CD4-positive, alpha-beta T cell treated with Interferon alpha-2 for 1 hour (primary cell): ENCODE results near the gene SUGCT.
"Not testable (repeated sequence)": the region's sequence is repeated elsewhere in the genome, so short reads cannot be mapped to it uniquely, and the experiment has no call there.

Experiments
- DNase-seq, 2 donors: peaks; one replicate each; pipeline ENCODE4 v3.0.0-alpha.2; 2020 to 2022

SUGCT gene

DNA sequence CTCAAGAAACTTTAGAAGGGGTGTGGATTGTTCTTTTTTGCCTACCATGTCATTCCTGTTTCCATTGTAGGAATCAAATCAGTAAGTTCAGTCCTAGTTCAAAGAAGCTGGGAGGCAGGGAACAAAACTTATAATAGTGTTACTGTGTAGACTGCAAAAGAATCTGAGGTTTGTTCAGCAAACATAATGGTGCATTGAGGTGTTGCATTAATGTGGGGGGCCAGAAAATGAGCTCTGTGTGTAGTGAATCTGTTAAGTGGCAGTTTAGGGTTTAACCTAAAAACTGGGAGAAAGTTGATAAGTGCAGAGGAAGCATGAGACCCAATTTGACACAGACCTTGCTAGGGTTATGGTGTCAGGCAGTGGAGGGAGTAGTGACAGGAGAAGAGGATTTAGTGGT is 197.7 kb downstream of the SUGCT start:
- DNase-seq = no peak

DNA sequence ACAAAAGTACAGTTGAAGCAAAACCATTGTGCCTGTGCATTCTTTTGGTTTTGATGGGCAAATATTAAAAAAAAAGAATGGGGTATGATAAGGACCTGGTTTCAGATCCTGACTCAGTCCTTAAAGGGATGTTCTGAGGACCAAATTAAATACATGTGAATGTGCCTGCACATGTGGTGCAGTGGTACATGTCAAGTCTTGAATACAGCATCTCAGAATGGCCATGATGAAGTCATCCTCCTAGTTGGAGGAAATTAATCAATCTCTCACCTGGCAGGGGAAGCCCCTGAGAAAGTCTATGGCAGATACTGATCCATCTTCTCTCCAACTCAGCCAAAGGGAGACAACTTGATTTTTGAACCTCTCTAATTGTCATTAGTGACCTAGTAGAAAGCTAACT is 207.0 kb downstream of the SUGCT start:
- no peak for DNase-seq

DNA sequence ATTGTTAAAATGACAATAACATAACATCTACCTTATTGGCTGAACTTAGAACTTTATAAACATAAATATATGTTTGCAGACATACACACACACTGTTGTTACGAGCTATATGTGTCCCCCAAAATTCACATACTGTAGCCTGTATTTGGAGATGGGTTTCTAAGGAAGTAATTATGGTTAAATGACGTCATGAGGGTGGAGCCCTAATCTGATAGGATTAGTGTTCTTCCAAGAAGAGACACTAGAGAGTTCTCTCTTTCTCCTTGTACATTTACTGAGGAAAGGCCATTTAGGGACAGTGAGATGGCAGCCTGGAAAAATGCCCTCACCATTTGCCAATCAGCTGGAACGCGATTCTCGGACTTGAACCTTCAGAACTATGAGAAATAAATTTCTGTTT is 211.7 kb downstream of the SUGCT start:
- no peak for DNase-seq

DNA sequence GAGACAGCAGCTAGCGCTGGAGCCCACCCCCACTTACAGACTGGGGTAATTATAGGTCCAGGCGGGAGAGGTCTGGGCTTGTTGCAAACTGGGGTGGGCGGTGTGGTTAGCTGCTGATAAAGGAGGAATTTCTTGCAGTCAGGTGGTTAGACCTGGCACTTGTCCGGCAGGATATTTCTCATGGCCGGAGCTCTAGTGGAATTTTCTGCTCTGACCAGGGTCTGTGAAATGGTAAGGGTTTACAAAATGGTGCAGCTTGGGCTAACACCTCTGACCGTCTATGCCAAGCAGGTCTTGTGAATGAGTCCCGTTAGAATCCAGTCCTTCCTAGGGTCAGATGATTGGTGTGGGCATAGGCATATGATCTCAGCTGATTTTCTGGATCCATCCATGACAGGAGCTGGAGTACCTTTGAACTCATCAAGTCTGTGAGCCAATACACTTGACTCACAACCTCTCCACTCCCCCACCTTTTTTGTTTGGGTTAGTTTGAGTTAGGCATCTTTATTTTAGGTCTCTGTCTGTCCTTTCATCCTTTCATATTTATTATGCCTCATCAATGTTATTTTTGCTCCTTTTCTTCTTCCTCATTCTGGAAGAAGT is 213.4 kb downstream of the SUGCT start:
- DNase-seq = no peak

DNA sequence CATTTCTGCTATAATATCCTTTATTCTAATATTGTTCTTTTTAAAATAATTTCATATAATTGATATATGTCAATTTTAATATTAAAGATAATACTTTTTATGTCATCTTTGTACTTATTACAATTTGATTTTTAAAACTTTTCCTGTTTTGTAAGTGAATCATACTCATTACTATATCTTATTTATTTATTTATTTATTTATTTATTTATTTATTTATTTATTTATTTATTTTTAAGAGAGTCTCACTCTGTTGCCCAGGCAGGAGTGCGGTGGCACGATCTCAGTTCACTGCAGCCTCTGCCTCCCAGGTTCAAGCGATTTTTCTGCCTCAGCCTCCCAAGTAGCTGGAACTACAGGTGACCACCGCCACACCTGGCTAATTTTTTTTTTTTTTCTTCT is 215.3 kb downstream of the SUGCT start:
- DNase-seq = no peak

DNA sequence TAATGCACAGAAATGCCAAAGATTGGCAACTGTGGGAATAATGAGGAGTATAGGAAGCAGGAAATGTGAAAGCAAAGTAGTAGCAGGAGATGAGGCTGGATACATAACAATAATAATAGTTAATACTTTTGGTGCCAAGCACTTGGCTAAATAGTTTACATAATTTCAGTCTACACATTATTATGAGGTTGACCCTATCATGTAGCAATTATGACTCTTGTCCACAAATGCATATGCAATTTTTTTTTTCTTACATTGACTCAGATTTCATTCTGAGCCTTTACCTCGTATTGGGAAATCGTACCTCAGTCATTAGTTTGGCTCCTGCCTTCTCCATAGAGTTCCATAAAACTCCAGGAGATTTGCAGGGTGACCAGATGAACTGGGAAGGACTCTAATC is 219.9 kb downstream of the SUGCT start:
- no peak for DNase-seq

DNA sequence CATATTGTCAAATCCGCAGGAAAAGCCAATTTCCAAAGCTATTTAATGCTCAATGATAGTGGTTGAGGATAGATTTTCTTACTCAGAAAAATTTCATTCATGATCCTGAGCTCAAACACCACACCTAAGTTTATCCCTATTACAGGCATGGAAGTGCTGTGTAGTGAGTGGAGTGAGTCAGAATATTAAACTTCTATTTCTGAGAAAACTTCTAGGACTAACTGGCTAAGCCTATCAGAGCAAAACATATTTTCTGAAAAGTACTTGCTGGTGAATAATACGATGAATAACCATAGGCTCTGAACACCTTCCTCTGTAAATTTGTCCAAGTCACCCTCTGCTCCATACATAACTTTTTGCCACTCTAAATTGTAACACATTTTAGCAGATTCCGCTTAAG is 221.5 kb downstream of the SUGCT start:
- DNase-seq = no peak

DNA sequence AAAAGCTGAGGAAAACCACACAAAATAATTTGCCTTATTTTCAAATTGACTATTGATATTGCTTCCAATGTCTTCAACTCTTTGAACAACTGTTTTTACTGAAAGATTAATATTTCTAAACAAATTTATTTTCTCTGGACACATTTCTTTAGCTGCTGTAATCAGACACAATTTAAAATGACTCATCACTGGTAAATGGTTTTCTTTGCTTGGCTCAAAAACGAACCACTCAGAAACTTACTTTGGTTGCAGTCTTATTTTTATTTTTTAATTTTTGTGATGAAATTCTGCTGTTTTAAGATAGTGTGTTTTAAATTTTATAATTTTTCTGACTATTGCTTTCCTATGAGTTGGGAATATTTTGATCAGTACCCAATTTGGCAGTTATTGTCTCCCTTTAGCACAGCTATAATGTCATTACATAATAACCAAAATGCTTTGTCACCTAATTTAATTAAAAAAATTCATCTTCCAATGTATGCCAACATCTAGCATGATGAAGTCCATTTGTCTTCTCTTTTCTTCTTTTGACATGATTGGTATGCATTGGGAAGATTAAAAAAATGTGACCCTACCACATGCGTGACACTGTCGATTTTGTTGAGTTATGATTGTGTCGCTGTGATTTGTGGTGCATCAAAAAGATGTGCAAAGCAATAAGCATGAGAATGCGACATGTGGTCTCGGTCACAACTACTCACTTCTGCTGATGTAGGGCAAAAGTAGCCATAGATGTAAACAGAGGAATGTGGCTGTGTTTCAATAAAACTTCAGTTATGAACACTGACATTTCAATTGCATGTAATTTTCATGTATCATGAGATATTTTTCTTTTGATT is 222.3 kb downstream of the SUGCT start:
- no peak for DNase-seq

DNA sequence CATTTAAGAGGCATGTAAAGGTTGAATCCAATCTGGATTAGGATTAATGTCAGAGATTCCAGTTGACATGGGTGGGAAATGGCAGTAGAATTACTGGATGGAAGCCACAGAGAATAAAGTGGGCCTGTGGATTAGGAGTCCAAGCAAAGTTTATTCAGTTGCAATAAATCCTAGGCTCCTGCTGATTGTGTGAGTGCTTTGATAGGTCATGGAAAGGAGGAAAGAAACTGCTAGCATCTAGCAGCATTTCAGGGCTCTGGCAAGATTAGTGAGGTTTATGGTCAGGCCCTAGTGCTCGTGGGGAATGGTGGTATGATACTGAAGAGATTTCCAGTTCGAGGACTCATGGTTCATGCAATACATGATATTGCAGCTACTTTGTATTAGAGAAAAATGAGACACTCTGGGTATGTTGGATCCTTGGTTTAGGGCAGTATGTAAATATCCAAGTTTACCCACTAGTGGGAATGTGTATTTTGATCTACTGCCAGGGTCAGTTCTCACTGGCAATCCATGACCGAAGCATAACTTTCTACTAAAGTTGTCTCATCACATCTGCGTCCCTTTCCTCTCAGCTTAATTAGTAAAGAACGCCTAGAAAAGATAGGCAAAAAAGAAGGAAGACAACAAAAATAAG is 235.0 kb downstream of the SUGCT start:
- no peak for DNase-seq

DNA sequence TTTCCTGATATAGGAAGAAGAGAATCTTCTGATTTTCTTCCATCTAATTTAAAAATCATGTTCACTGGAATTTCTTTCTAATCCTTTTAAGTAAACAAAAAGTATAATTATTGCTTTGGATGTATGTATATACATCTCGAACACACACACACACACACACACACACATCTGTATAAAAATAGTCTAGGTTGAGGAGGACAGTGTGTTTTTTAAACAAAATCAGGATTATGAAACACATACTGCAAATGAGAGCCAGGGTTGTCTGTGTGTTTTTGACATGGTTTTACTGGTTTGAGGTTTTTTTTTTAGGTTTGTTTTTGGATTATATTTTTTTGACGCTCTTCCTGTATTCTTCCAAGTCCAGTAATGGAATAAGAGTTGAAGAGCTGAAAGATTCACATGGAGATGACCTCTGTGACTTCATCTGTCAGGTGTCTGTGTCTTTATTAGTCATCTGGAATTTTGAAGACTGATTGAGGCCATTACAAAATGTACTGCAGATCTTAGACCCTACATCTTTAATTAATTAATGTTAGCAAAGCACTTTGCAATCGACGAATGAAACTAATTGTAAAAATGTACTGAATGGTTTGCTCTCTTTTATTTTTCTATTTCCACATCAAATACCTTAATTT is 237.1 kb downstream of the SUGCT start:
- no peak for DNase-seq

DNA sequence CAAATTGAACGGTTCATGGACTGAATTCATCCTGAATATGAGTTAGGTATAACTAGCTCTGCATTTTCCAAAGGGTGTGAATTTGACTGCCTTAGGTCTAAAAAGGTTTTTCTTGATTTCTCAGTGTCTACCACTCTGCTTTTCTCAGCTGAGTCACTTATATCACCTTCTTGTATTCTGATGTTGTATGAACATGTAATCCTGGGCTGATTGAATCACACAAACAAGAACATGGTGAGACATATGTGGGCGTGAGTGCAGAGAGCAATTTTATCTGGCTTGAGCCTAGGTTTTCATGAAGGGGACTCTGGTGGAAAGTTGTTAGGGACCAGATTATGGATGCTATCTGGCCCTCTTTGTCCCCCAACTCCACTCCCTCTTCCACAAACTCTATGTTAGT is 239.8 kb downstream of the SUGCT start:
- no peak for DNase-seq

DNA sequence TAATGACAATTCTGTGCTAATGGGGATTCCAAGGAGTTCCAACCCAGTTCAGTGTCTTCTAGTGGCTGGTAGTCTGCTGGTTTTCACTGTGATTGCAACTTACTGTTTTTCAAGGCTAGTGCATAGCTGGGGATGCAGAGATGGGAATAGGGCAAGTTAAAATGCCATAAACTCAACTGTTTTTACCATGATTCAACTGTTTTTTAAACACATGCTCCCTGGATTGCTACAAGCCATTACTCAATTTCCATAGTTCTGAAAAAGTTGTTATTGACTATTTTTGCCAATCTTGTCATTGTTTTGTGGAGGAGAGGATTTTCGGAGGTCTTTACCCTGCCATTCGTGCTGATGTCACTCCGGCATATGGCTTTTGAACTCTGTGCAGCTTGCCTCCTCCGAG is 245.3 kb downstream of the SUGCT start:
- DNase-seq = no peak

DNA sequence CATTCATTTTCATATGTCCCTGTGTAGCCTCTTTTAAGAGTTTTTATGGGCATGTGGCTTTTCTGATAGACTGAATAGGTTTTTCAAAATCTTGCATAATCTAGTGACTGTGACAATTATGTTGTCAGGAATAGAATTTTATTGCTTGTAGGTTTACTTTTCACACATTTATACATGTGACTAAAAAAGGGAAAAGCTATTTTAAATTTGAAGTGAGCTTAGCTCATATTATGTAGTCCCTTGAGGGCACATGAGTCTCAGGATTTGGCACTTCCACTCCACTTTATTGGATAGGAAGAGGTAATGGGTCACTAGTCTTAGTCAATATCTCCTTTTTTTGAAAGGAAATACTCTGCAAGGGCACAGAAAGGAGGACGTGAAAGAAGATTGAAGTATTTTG is 247.3 kb downstream of the SUGCT start:
- DNase-seq = no peak

DNA sequence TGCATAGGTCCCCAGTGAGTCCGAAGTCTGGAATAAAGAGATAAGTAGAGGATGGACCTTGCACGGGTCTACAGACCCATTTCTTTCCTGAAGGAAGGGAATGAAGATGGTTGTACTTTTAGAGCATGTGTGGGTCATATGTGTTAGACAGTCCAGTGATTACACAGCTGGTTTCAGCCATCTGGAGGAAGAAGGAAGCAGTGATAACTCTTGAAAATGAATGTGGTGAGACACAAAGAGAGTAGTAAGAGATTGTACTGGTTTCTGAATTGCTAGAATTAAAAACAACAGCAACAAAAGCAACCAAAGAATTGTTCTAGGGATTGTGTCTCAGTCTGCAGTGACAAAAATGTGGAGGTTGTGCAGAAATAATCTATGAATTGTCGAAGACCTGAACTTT is 258.9 kb downstream of the SUGCT start:
- DNase-seq = no peak

DNA sequence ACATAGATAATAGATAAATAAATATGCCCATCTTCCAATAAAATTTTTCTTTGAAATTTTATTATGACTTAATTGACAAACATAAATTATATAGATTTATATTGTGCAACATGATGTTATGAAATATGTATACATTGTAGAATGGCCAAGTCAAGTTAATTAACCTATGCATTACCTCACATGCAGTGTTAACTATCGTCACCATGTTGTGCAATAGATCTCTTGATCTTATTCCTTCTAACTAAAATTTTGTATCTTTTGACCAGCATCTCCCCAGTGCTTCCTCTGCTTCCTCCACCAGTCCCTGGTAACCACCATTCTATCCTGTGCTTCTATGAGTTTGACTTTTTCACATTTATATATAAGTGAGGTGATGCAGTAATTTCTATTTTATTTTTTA is 259.6 kb downstream of the SUGCT start:
- no peak for DNase-seq

DNA sequence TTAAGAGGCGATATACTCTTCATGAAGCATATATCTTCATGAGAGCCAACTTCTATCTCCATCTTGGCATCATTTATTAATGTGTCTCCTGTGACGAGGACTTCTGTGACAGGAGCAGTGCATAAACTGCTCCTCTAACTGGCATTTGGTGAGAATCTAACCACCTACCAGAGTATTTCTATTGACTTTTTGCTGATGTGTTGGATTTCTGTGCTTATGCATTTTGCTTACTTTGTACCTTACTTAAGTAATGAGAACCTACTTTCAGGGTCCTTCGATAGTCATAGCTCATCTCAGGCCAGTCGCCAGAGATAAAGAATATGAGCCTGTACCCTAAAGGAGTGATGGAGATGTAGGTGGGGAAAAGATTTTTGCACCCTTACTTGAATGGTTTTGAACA is 265.7 kb downstream of the SUGCT start:
- no peak for DNase-seq

DNA sequence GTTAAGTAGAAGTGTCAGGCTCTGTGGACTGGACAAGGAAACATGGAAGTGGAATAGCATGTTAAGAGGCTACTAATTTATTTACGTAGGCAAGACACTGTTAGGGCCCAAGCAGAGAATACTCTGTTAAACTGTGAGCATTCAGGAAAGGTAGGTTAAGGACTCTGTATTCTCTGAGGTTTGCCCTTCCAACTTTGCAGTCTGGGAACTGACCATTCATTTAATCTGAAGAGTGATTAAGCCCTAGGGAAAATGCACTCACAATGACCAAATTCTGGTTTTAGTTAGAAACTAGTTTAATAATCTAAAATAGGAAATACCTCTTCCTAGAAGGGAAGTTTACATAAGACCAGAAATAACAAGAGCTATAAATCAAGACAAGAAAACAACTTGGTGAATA is 266.6 kb downstream of the SUGCT start:
- DNase-seq = no peak

DNA sequence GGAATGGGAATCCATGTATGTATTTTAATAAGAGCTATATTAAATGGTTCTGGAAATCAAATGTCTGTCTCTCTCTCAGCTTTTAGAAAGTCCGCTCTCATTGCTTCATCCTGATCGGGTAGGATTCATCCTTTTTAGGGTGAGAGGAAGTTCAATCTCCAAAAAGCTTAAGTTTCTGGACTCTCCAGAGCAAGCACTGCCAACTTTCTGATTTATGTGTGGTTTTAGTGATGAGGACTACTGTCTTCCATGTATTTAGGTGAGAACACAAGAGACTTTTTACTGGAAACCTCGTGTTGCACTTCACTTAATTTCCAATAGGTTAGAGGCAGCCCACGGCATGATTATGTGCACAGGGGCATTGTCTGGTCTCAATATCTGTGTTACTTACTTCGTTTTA is 267.9 kb downstream of the SUGCT start:
- no peak for DNase-seq

DNA sequence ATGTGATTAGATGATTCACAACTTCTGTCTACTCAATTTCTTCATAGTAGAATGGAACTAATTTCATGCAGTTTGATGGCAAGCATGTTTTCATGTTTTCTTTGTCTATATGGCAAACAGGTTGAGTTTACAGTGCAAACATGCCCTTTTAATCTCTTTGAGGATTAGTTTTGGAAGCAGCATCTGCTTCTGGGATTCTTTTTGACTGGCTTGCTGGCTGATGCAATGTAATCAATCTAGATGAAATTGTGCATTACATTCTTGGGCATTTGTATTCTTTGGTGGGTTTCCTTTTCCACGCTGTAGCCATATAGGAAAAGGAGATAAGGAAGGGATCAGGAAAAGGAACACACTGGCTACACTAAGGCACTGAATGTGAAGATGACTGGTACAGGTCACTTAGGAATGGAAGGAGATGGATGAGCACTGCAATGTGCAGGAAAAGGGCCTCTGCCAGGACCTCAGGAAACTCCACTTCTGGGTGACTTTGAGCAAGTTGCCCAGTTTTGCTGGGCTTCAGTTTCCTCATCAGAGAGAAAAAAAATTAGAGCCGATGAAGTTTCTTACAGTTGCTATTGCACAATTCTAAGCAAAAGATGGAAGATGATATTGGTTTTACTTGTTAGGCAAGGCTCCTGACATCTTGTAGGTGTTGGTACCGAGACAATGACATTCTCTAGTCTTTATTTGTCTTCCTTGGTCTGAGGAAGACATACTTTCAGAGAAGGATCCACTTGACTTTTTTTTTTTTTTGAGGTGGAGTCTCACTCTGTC is 269.1 kb downstream of the SUGCT start:
- no peak for DNase-seq

DNA sequence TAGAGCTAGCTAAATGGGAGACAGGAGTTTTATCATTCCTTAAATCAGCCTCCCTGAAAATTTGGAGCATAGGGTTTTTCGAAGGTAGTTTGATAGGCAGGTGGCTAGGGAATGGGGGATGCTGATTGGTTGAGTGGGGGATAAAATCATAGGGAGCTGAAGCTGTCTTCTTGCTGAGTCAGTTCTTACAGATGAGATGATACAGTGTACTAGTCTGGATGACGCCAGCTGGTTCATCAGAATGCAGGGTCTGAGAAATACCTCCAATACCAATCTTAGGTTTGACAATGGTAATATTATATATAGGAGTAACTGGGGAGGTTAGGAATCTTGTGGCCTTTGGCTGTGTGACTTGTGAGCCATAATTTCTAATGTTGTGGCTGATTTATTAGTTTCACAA is 271.2 kb downstream of the SUGCT start:
- DNase-seq = no peak

DNA sequence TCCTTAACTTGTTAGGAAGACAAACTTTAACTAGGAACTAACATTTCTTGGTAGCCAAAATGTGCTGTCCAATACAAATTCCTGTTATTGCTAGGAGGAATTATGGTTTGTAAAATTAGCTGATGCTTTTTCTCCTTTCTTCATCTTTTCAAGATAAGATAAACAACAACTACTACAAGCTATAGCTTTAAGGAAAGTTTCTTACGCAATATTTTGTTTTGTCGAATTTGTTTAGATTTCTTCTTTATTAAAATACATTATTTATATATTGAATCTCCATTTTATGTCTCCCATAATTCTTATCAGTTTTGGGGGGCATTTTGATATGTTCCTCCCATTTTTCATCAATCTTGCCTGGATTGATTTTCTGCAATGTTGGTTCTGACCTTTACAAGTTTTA is 277.5 kb downstream of the SUGCT start:
- DNase-seq = no peak

DNA sequence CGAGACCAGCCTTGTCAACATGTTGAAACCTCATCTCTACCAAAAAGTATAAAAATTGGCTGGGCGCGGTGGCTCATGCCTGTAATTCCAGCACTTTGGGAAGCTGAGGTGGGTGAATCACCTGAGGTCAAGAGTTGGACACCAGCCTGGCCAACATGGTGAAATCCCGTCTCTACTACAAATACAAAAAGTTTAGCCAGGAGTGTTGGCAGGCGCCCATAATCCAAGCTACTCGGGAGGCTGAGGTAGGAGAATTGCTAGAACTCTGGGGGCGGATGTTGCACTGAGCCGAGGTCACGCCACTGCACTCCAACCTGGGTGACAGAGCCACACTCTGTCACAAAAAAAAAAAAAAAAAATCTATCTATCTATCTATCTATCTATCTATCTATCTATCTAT is 279.9 kb downstream of the SUGCT start:
- DNase-seq = not testable (repeated sequence)

DNA sequence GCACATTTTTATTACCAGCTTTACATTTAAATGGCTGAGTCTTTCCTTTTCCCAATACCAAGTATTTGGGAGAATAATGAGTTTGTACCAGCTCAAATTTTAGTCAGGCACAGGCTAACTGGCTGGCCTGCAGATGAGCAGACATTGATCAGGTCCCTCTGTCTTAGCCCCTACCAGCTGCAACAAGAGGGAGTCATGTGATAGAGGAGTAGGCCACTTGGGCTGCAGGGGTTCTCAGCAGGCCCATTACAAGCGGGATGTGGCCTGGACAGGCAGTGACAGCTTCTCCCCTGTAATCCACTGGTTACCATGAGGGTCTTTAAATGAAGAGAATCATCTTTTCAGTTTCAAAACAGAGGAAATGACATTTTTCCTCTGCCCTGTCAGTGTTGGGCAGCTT is 283.6 kb downstream of the SUGCT start:
- no peak for DNase-seq
